Activated T-helper 2 cell treated with anti-CD3 and anti-CD28 coated beads, Interferon-gamma antibody, Interleukin-2, Interleukin-4, amounts not matched to agents 10 μg/mL and 5 μg/mL and 100 μg/mL, durations not matched to agents 14 hours and 24 hours and 36 hours (primary cell): ENCODE data around the gene TNFRSF1B. TPM values are rescaled to one million over a fixed set of nuclear protein-coding genes. Genes with fewer than 3 reads are reported as not detected.

Experiments used
- DNase-seq: peaks from one replicate; pipeline ENCODE4 v3.0.0; 2021; ENCODE audit warnings: low spot score
- H3K27ac Mint-ChIP-seq: one replicate; pipeline ENCODE4 v1.8.0; 2021; ENCODE audit warnings: mixed read lengths
- H3K27me3 Mint-ChIP-seq: one replicate; pipeline ENCODE4 v1.8.0; 2021; ENCODE audit warnings: low read depth, mixed read lengths
- H3K36me3 Mint-ChIP-seq: one replicate; pipeline ENCODE4 v1.8.0; 2021; ENCODE audit warnings: low read depth, mixed read lengths
- H3K4me1 Mint-ChIP-seq: one replicate; pipeline ENCODE4 v1.8.0; 2021; ENCODE audit warnings: low read depth, mixed read lengths
- H3K4me3 Mint-ChIP-seq: one replicate; pipeline ENCODE4 v1.8.0; 2021; ENCODE audit warnings: low read depth, mild to moderate bottlenecking, moderate library complexity, mixed read lengths
- H3K9me3 Mint-ChIP-seq: one replicate; pipeline ENCODE4 v1.8.0; 2021; ENCODE audit warnings: mixed read lengths
- intact Hi-C: fragments of 100-400 bp; cut with micrococcal nuclease; formaldehyde crosslinking; loops from one replicate; pipeline ENCODE4 v1.15.1; 2023
- total RNA-seq: library from RNA; stranded (reverse); gene quantifications from 2 replicates; pipeline ENCODE4 v1.2.3, GENCODE V29; 2022

Gene TNFRSF1B
- total RNA-seq, 1 donor from 2014 or later, result 150 TPM

DNA sequence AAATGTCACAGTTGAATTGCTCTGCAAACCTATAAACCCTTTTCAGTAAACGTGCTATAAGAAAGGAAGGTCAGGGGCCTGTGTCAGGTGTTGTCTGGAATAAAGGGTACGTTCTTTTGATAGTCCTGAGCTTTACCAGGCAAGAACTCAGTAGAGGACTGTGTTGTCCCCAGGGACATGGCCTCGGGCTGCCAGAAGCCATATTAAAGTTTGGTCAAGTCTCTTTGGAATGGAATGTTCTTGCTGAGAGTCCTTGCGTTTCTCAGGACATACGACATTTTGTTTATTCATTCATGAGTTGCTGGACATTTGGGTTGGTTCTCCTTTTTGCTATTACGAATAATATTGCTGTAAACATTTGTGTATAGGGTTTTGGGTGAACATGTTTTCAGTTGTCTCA lies 79.8 kb downstream of the TNFRSF1B start:
- Mint-ChIP-seq H3K27me3 (no peaks in the 10 kb centered on the region), H3K9me3 (no peaks in the 10 kb centered on the region), H3K4me3 (no peak overlapping the region), H3K36me3 (peaks cover 51% of the 10 kb centered on the region), H3K27ac (no peak overlapping the region), H3K4me1 (no peaks in the 10 kb centered on the region)
- DNase-seq, result no peak
- intact Hi-C loops, result no loop called here

DNA sequence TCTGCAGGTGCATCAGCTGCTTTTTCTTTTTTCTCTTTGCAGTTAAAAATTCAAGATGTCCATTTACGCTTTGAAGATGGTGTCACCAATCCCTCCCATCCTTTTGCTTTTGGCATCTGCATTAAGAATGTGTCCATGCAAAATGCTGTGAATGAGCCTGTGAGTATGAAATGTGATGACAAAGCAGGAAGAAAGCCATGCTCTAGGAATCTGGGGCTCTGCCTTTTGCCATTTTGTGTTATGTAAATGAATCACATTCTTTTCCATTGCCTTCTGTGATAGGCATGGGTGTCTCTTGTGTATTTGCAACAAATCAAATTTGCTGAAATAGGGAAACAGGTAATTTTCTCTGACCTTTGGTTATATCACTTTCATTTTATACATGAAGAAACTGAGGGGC lies 82.4 kb downstream of the TNFRSF1B start:
- intact Hi-C loops, result no loop called here
- no peak overlapping the region for H3K4me3 Mint-ChIP-seq
- H3K36me3 Mint-ChIP-seq, result peaks cover 55% of the 10 kb centered on the region
- DNase-seq, result no peak
- H3K9me3 Mint-ChIP-seq, result no peaks in the 10 kb centered on the region
- H3K27ac Mint-ChIP-seq, result no peak overlapping the region
- H3K27me3 Mint-ChIP-seq, result no peaks in the 10 kb centered on the region
- H3K4me1 Mint-ChIP-seq, result no peaks in the 10 kb centered on the region

DNA sequence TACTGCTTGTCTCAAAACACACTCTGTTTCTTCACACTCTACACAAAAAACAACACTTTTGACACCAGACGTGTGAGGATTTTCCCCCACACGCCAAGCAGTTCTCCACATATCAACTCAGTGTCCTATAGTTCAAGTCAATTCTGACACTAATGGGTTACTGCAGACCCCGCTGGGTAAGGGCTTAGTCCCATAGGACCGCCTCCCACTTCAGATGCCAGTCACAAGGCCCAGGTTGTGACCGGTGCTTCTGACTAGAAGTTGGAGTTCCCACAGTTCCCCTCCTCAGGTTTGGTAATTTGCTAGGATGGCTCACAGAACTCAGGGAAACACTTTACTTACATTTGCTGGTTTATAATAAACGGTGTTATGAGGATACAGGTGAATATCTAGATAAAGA lies 83.0 kb downstream of the TNFRSF1B start:
- Mint-ChIP-seq H3K4me1 (no peaks in the 10 kb centered on the region), H3K27ac (no peak overlapping the region), H3K36me3 (peaks cover 49% of the 10 kb centered on the region), H3K9me3 (no peaks in the 10 kb centered on the region), H3K27me3 (no peaks in the 10 kb centered on the region), H3K4me3 (no peak overlapping the region)
- intact Hi-C loops, result no loop called here
- no peak for DNase-seq

DNA sequence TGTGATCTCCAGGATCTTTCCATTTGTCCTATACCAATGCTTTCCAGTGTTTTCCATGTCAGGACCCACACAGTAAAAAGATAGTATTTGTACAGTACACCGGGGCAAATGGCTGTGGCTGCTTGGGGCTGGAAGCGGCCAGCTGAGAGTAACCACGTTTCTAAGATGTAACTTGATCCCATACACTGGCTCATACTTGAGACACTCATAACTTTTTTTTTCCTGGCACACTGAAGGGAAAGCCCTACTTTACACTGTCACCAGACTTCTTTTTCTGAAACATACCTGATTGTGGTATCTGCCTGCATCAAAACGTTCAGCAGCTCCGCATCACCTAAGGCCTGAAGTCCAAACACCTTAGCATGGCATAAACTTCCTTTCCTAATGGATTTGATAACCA lies 84.7 kb downstream of the TNFRSF1B start:
- Mint-ChIP-seq H3K36me3 (peaks cover 46% of the 10 kb centered on the region), H3K27ac (no peak overlapping the region), H3K9me3 (no peaks in the 10 kb centered on the region), H3K4me1 (no peaks in the 10 kb centered on the region), H3K27me3 (no peaks in the 10 kb centered on the region), H3K4me3 (no peak overlapping the region)
- DNase-seq, result no peak
- intact Hi-C loops, result no loop called here

DNA sequence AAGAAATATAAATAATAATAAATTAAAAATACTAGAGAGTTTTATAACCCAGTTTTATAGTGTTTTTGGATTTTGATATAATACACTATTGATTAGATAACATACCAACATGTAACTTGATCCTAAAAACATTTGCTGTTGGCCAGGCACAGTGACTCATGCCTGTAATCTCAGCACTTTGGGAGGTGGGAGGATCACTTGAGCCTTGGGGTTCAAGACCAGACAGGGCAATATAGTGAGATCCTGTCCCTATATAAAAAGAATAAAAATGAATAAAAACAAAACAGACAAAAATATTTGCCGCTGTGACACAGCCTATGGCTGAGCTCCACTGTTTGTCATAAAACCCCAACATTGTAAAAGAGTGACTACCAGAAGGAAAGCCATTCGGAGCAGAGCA lies 89.1 kb downstream of the TNFRSF1B start:
- intact Hi-C loops, result no loop called here
- no peak for DNase-seq
- no peaks in the 10 kb centered on the region for H3K9me3 Mint-ChIP-seq
- no peaks in the 10 kb centered on the region for H3K4me1 Mint-ChIP-seq
- peaks cover 61% of the 10 kb centered on the region for H3K36me3 Mint-ChIP-seq
- no peak overlapping the region for H3K4me3 Mint-ChIP-seq
- no peak overlapping the region for H3K27ac Mint-ChIP-seq
- H3K27me3 Mint-ChIP-seq, result no peaks in the 10 kb centered on the region

DNA sequence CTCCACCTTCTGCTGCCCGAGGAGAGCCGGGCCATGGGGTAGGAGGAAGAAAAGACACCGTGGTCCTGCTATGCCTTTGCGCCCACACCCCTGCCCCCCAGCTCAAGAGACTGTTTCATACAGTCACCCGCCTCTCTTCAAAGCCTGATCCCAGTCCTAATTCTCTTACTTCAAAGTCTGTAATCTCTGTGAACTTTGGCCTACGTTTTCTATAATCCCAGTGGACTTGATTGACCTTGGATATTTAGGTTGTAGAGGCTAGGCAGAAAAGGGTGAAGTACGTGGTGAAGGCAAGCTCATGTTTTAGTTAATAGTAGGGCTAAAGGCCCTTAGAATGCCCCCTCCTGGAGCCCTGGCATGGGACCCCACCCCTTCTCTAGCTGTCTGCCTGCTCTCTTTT lies 91.5 kb downstream of the TNFRSF1B start:
- H3K36me3 Mint-ChIP-seq, result peaks cover 67% of the 10 kb centered on the region
- intact Hi-C loops, result no loop called here
- no peaks in the 10 kb centered on the region for H3K9me3 Mint-ChIP-seq

More for the DNA sequence above, 91.5 kb downstream of the TNFRSF1B start:
- no peak overlapping the region for H3K4me3 Mint-ChIP-seq
- DNase-seq, result no peak
- no peaks in the 10 kb centered on the region for H3K4me1 Mint-ChIP-seq
- H3K27me3 Mint-ChIP-seq, result no peaks in the 10 kb centered on the region
- no peak overlapping the region for H3K27ac Mint-ChIP-seq

Other genes with a start within 250 kb of the TNFRSF1B start
- 36.2 and 37.4 TPM in 2 replicates for gene KIAA2013, start 240.6 kb upstream of the TNFRSF1B start, total RNA-seq
- gene PLOD1, start 232.3 kb upstream of the TNFRSF1B start, total RNA-seq, result 39.4 and 44.0 TPM in 2 replicates
- 67.9 and 69.5 TPM in 2 replicates for gene MFN2, start 186.5 kb upstream of the TNFRSF1B start, total RNA-seq
- gene MIIP, start 147.5 kb upstream of the TNFRSF1B start, total RNA-seq, result 85.8 and 91.2 TPM in 2 replicates
- 65.0 and 65.5 TPM in 2 replicates for gene TNFRSF8, start 103.7 kb upstream of the TNFRSF1B start, total RNA-seq
- gene VPS13D, start 63.0 kb downstream of the TNFRSF1B start, total RNA-seq, result 28.6 and 32.1 TPM in 2 replicates